Fibroblast of pulmonary artery (primary cell): ENCODE results near the gene MBOAT7.

Experiments used
- DNase-seq: peaks from one replicate; pipeline ENCODE4 v3.0.0-alpha.2; 2010; ENCODE audit warnings: low read depth
- H3K4me3 ChIP-seq: replicated peaks from 2 replicates; pipeline ENCODE4 v1.5.1; 2011; ENCODE audit warnings: low read depth, mild to moderate bottlenecking, control low read depth, low read length, moderate library complexity
- CTCF ChIP-seq: IDR thresholded peaks from 2 replicates; pipeline ENCODE4 v1.5.1; 2011; ENCODE audit warnings: mild to moderate bottlenecking, control low read depth, low read length, inconsistent platforms; ENCODE audit errors: missing control alignments

MBOAT7 gene

GRCh38 chr19:54128796-54129616 is 60.4 kb downstream of the MBOAT7 start:
- DNase-seq, result no peak
- TF ChIP-seq CTCF, result no peak
- H3K4me3 ChIP-seq, result no peak overlapping the region

GRCh38 chr19:54128441-54128725 is 61.0 kb downstream of the MBOAT7 start:
- DNase-seq, result no peak
- H3K4me3 ChIP-seq, result no peak overlapping the region
- TF ChIP-seq CTCF, result no peak

GRCh38 chr19:54127688-54128440 is 61.5 kb downstream of the MBOAT7 start:
- TF ChIP-seq CTCF, result no peak
- DNase-seq, result no peak
- H3K4me3 ChIP-seq, result no peak overlapping the region

- H3K4me3 ChIP-seq, result no peak overlapping the region
- DNase-seq, result no peak
- TF ChIP-seq CTCF, result no peak
Observed at GRCh38 chr19:54125713-54126112, 63.7 kb downstream of the MBOAT7 start.

- TF ChIP-seq CTCF, result no peak
- no peak overlapping the region for H3K4me3 ChIP-seq
- no peak for DNase-seq
Observed at GRCh38 chr19:54124393-54124792, 65.0 kb downstream of the MBOAT7 start.

- no peak for DNase-seq
- H3K4me3 ChIP-seq, result no peak overlapping the region
- no peak for TF ChIP-seq CTCF
Observed at GRCh38 chr19:54123682-54124081, 65.7 kb downstream of the MBOAT7 start.
